Spleen (tissue), 7 donors: ENCODE data around the gene EPN3.

Experiments used
- CTCF ChIP-seq, 11 experiments: fragments of 200-600 bp in 7 of 11; fragments of 450-650 bp in 4 of 11; sonication (generic) in 4 of 11; IDR thresholded peaks in 8 of 11; conservative IDR thresholded peaks in 3 of 11; 1 replicate in 7 of 11; 2 replicates in 4 of 11; pipeline versions ENCODE4 v1.4.0 to v1.8.0; 2016 to 2021; ENCODE audit warnings: antibody characterized with exemption in 11 of 11, inconsistent platforms in 4 of 11, mild to moderate bottlenecking in 1 of 11
- POLR2A ChIP-seq, 3 donors: fragments of 450-650 bp; IDR thresholded peaks; one replicate each; pipeline ENCODE4 v1.5.1; 2017; ENCODE audit warnings: antibody characterized with exemption in 3 of 3, mild to moderate bottlenecking in 1 of 3
- donor health status: DM: no; HTN: no; CAD: no; lungs with moderate emphysema.
- donor health status: DM: no; HTN: no; CAD: no.
- donor health status: DM: no; HTN: no; CAD: no.

GRCh38 chr17:50539762-50540559 is 7.4 kb downstream of the EPN3 start:
- TF ChIP-seq POLR2A (IDR thresholded peaks at IDR 0.05) (no peak), CTCF (IDR thresholded peaks at IDR 0.05 in 8 of 11, conservative IDR thresholded peaks at IDR 0.05 in 3 of 11) (no peak)
